ENCODE measurements around the gene SCNN1A. TPM values are rescaled to one million over a fixed set of nuclear protein-coding genes. Genes with fewer than 3 reads are reported as not detected.

SCNN1A gene
- total and polyA plus RNA-seq, 8 donors = 2.3 to 212 (median 3.5) TPM

GRCh38 chr12:6336079-6336888 lies 39.1 kb downstream of the SCNN1A start:
- ATAC-seq (peak; percentile 78), DNase-seq (peak; percentile 95 to 98 (median 98))
- Histone ChIP-seq H3K36me3 (peaks cover 4 to 48% of the 10 kb centered on the region in 2 donors), H3K9me3 (no peaks in the 10 kb centered on the region), H3K27ac (peak overlapping the region; percentile 97 to 99), H3K4me3 (peak overlapping the region; percentile 24 to 100), H3K27me3 (no peaks in the 10 kb centered on the region), H3K4me1 (peaks cover 55 to 84% of the 10 kb centered on the region in 2 donors)
- TF ChIP-seq CTCF (IDR thresholded peaks at IDR 0.05) = no peak
- intact Hi-C loops (cut with DNase I) = loop anchor here in 1 of 2 donors (5.0 kb wide), 1 partner anchor 41 kb away; the partner anchor contains the start of gene SCNN1A

GRCh38 chr12:6335451-6336078 lies 39.8 kb downstream of the SCNN1A start:
- H3K9me3 ChIP-seq = no peaks in the 10 kb centered on the region
- H3K4me1 ChIP-seq = peaks cover 55 to 91% of the 10 kb centered on the region in 2 donors
- ATAC-seq = peak; percentile 40
- intact Hi-C loops (cut with DNase I) = loop anchor here in 1 of 2 donors (5.0 kb wide), 1 partner anchor 42 kb away; the partner anchor contains the start of gene SCNN1A
- peak overlapping the region; percentile 97 to 99 for H3K27ac ChIP-seq
- H3K4me3 ChIP-seq = peak overlapping the region; percentile 24 to 100
- peaks cover 6 to 55% of the 10 kb centered on the region in 2 donors for H3K36me3 ChIP-seq
- H3K27me3 ChIP-seq = no peaks in the 10 kb centered on the region
- no peak for TF ChIP-seq CTCF (IDR thresholded peaks at IDR 0.05)
- DNase-seq = peak in 2 of 4 donors; percentile 87 to 93

GRCh38 chr12:6334940-6335450 lies 40.4 kb downstream of the SCNN1A start:
- Histone ChIP-seq H3K4me1 (peaks cover 55 to 95% of the 10 kb centered on the region in 2 donors), H3K4me3 (peak overlapping the region in 1 of 2 donors; percentile 100), H3K27ac (peak overlapping the region; percentile 97 to 99), H3K36me3 (peaks cover 9 to 61% of the 10 kb centered on the region in 2 donors), H3K27me3 (no peaks in the 10 kb centered on the region), H3K9me3 (no peaks in the 10 kb centered on the region)
- no peak for DNase-seq
- TF ChIP-seq CTCF (IDR thresholded peaks at IDR 0.05) = no peak
- no peak for ATAC-seq
- intact Hi-C loops (cut with DNase I) = loop anchor here in 1 of 2 donors (5.0 kb wide), 1 partner anchor 42 kb away; the partner anchor contains the start of gene SCNN1A

GRCh38 chr12:6334359-6334758 lies 41.0 kb downstream of the SCNN1A start:
- peak overlapping the region in 1 of 2 donors; percentile 100 for H3K4me3 ChIP-seq
- intact Hi-C loops (cut with DNase I) = no loop called here

More at GRCh38 chr12:6334359-6334758, 41.0 kb downstream of the SCNN1A start:
- H3K9me3 ChIP-seq = no peaks in the 10 kb centered on the region
- DNase-seq = no peak
- TF ChIP-seq CTCF (IDR thresholded peaks at IDR 0.05) = no peak
- H3K27me3 ChIP-seq = no peaks in the 10 kb centered on the region
- H3K36me3 ChIP-seq = peaks cover 9 to 66% of the 10 kb centered on the region in 2 donors
- H3K27ac ChIP-seq = peak overlapping the region; percentile 97 to 99
- no peak for ATAC-seq
- H3K4me1 ChIP-seq = peaks cover 53 to 95% of the 10 kb centered on the region in 2 donors
